IMR-90 (cell line): ENCODE data around the gene LINS1. TPM values are rescaled to one million over a fixed set of nuclear protein-coding genes. Genes with fewer than 3 reads are reported as not detected.
A peak's percentile ranks its signal among the peaks of the same experiment; 100 is the strongest.

Source experiments
- ATAC-seq: fragments of 200-7000 bp; cut with Tn5 transposase; 2 replicates; pipeline ENCODE4 v1.9.1; 2020; ENCODE audit warnings: low read depth, mild to moderate bottlenecking, moderate library complexity
- Bru-seq: library from RNA; stranded (reverse); fragments of 400-500 nt; gene quantifications from one replicate; lab custom pipeline; 2021; lab: Mats Ljungman, UMichigan
- BruChase-seq, 2 experiments: library from RNA; stranded (reverse); fragments of 400-500 nt; gene quantifications; one replicate each; lab custom pipeline; 2021; lab: Mats Ljungman, UMichigan
- BruUV-seq: library from RNA; stranded (reverse); fragments of 400-500 nt; replicated peaks from 2 replicates; lab custom pipeline; 2021; lab: Mats Ljungman, UMichigan
- CTCF ChIA-PET: fragments of 300-600 bp; formaldehyde crosslinking; extraction: SDS; loops from one replicate; lab custom pipeline; 2021; ENCODE audit warnings: antibody characterized with exemption; lab: Yijun Ruan, JAX
- POLR2A ChIA-PET: fragments of 300-600 bp; sonication (Branson Sonifier 250); formaldehyde crosslinking; loops from one replicate; lab custom pipeline; 2022; ENCODE audit warnings: antibody characterized with exemption; ENCODE audit not compliant: unreplicated experiment; lab: Charles Lee
- DNase-seq: peaks from one replicate; pipeline ENCODE4 v3.0.0; 2013
- H2AFZ ChIP-seq: replicated peaks from 2 replicates; pipeline ENCODE3; 2013; ENCODE audit warnings: low read length, mild to moderate bottlenecking; ENCODE audit not compliant: poor library complexity
- H2AK5ac ChIP-seq: 2 replicates; pipeline ENCODE4 v1.6.1; 2013; ENCODE audit warnings: low read depth, low read length, inconsistent platforms
- H2AK9ac ChIP-seq: replicated peaks from 2 replicates; pipeline ENCODE3; 2013; ENCODE audit warnings: mild to moderate bottlenecking, low read depth, low read length, moderate library complexity; ENCODE audit not compliant: poor library complexity
- H2BK120ac ChIP-seq: 2 replicates; pipeline ENCODE4 v1.6.1; 2013; ENCODE audit warnings: low read depth, low read length, inconsistent platforms
- H2BK15ac ChIP-seq: 3 replicates; pipeline ENCODE4 v1.6.1; 2013; ENCODE audit warnings: low read depth, low read length, inconsistent platforms
- H2BK20ac ChIP-seq: 2 replicates; pipeline ENCODE4 v1.6.1; 2013; ENCODE audit warnings: low read depth, mild to moderate bottlenecking, inconsistent platforms, low read length, moderate library complexity
- H2BK5ac ChIP-seq: 2 replicates; pipeline ENCODE4 v1.6.1; 2013; ENCODE audit warnings: mild to moderate bottlenecking, low read depth, low read length, inconsistent platforms; ENCODE audit not compliant: poor library complexity, severe bottlenecking
- H3K14ac ChIP-seq: replicated peaks from 2 replicates; pipeline ENCODE4 v1.6.1; 2013; ENCODE audit warnings: low read depth, low read length, inconsistent platforms
- H3K18ac ChIP-seq: 2 replicates; pipeline ENCODE4 v1.6.1; 2013; ENCODE audit warnings: low read depth, low read length, control low read depth
- H3K23ac ChIP-seq: 2 replicates; pipeline ENCODE4 v1.6.1; 2013; ENCODE audit warnings: low read depth, low read length, inconsistent platforms
- H3K27ac ChIP-seq: 2 replicates; pipeline ENCODE4 v1.5.1; 2013; ENCODE audit warnings: mild to moderate bottlenecking, control low read depth, low read length; ENCODE audit not compliant: insufficient read depth
- H3K27me3 ChIP-seq: 2 replicates; pipeline ENCODE4 v1.6.1; 2013; ENCODE audit warnings: low read length; ENCODE audit not compliant: control insufficient read depth, insufficient read depth
- H3K36me3 ChIP-seq: 2 replicates; pipeline ENCODE4 v1.6.1; 2013; ENCODE audit warnings: low read length, mixed read lengths; ENCODE audit not compliant: control insufficient read depth, insufficient read depth
- H3K4ac ChIP-seq: 2 replicates; pipeline ENCODE4 v1.6.1; 2013; ENCODE audit warnings: low read depth, low read length, inconsistent platforms
- H3K4me1 ChIP-seq: 2 replicates; pipeline ENCODE4 v1.6.1; 2013; ENCODE audit warnings: low read length, mixed read lengths; ENCODE audit not compliant: control insufficient read depth, insufficient read depth
- H3K4me2 ChIP-seq: 2 replicates; pipeline ENCODE4 v1.6.1; 2013; ENCODE audit warnings: low read depth, mild to moderate bottlenecking, control low read depth, low read length, moderate library complexity
- H3K4me3 ChIP-seq: 2 replicates; pipeline ENCODE4 v1.5.1; 2013; ENCODE audit warnings: low read depth, mild to moderate bottlenecking, control low read depth, low read length, moderate library complexity; ENCODE audit not compliant: insufficient read depth
- H3K56ac ChIP-seq: 2 replicates; pipeline ENCODE4 v1.6.1; 2013; ENCODE audit warnings: low read length, inconsistent platforms; ENCODE audit not compliant: insufficient read depth; ENCODE audit errors: extremely low read depth
- H3K79me1 ChIP-seq, 2 experiments: 2 replicates each; pipeline ENCODE4 v1.6.1; 2013; ENCODE audit warnings: low read length in 2 of 2, inconsistent platforms in 1 of 2, low read depth in 1 of 2
- H3K9ac ChIP-seq: 2 replicates; pipeline ENCODE4 v1.6.1; 2013; ENCODE audit warnings: low read depth, low read length, control low read depth
- H3K9me1 ChIP-seq: 2 replicates; pipeline ENCODE4 v1.6.1; 2013; ENCODE audit warnings: low read length, inconsistent platforms; ENCODE audit not compliant: insufficient read depth
- H3K9me3 ChIP-seq: 2 replicates; pipeline ENCODE4 v1.6.1; 2013; ENCODE audit warnings: low read length; ENCODE audit not compliant: control insufficient read depth, insufficient read depth
- H4K20me1 ChIP-seq: 2 replicates; pipeline ENCODE4 v1.6.1; 2013; ENCODE audit warnings: low read length, inconsistent platforms; ENCODE audit not compliant: insufficient read depth
- H4K5ac ChIP-seq: 2 replicates; pipeline ENCODE4 v1.6.1; 2013; ENCODE audit warnings: mild to moderate bottlenecking, low read depth, low read length, control low read depth
- H4K8ac ChIP-seq, 2 experiments: 2 replicates each; pipeline ENCODE4 v1.6.1; 2013; ENCODE audit warnings: low read depth in 2 of 2, low read length in 2 of 2, control low read depth in 1 of 2, inconsistent platforms in 1 of 2
- H4K91ac ChIP-seq: 2 replicates; pipeline ENCODE4 v1.6.1; 2013; ENCODE audit warnings: low read depth, low read length, inconsistent platforms; ENCODE audit not compliant: insufficient read depth
- CEBPB ChIP-seq: IDR thresholded peaks from 2 replicates; pipeline ENCODE4 v1.6.1; 2012; ENCODE audit warnings: low read depth, low read length, improper control_type of control experiment
- ELK1 ChIP-seq: fragments of 150-350 bp; IDR thresholded peaks from 2 replicates; pipeline ENCODE4 v1.6.1; 2016; ENCODE audit warnings: low read depth, mild to moderate bottlenecking, low read length, moderate library complexity, borderline replicate concordance
- FOS ChIP-seq: fragments of 150-350 bp; IDR thresholded peaks from 2 replicates; pipeline ENCODE4 v1.6.1; 2016; ENCODE audit warnings: low read depth, low read length
- MAFK ChIP-seq: IDR thresholded peaks from 2 replicates; pipeline ENCODE4 v1.6.1; 2012; ENCODE audit warnings: low read depth, low read length, improper control_type of control experiment
- MAZ ChIP-seq: IDR thresholded peaks from 2 replicates; pipeline ENCODE4 v1.6.1; 2012; ENCODE audit warnings: low read depth, mild to moderate bottlenecking, low read length, improper control_type of control experiment, moderate library complexity, borderline replicate concordance
- NFE2L2 ChIP-seq: fragments of 150-350 bp; IDR thresholded peaks from 2 replicates; pipeline ENCODE4 v1.6.1; 2016; ENCODE audit warnings: low read depth, mild to moderate bottlenecking, low read length
- POLR2A ChIP-seq: IDR thresholded peaks from 2 replicates; pipeline ENCODE4 v1.6.1; 2012; ENCODE audit warnings: mild to moderate bottlenecking, low read depth, low read length
- RFX5 ChIP-seq: IDR thresholded peaks from 2 replicates; pipeline ENCODE4 v1.8.0; 2012; ENCODE audit warnings: low read depth, mild to moderate bottlenecking, low read length, moderate library complexity
- SMC3 ChIP-seq: fragments of 150-350 bp; IDR thresholded peaks from 2 replicates; pipeline ENCODE4 v1.6.1; 2016; ENCODE audit warnings: low read depth, mild to moderate bottlenecking, antibody characterized with exemption, low read length, moderate library complexity
- USF2 ChIP-seq: fragments of 150-350 bp; IDR thresholded peaks from 2 replicates; pipeline ENCODE4 v1.6.1; 2017; ENCODE audit warnings: mild to moderate bottlenecking, antibody characterized with exemption, low read length, low read depth
- WGBS, 2 experiments: methylation state at CpG; one replicate each; pipeline versions ENCODE4 v1.1.5 to v1.1.7; 2013; ENCODE audit warnings: missing lambda C conversion rate in 2 of 2; ENCODE audit not compliant: insufficient read length in 1 of 2; ENCODE audit errors: extremely low coverage in 2 of 2; 5-methylcytosine and 5-hydroxymethylcytosine counted together
- dilution Hi-C: fragments of 300-500 bp; cut with HindIII; formaldehyde crosslinking; loops from one replicate; pipeline ENCODE4 v1.14.3; 2018; ENCODE audit warnings: low sequenced_read_pairs; ENCODE audit not compliant: unreplicated experiment
- in situ Hi-C: fragments of 300-500 bp; cut with MboI; formaldehyde crosslinking; loops from 3 replicates; pipeline ENCODE4 v1.14.3; 2019; ENCODE audit warnings: low sequenced_read_pairs, inconsistent platforms, mixed read lengths
- intact Hi-C: fragments of 100-400 bp; cut with micrococcal nuclease; formaldehyde crosslinking; loops from 2 replicates; pipeline ENCODE4 v1.10.0; 2022
- long read RNA-seq: library from polyadenylated mRNA; unstranded; transcript quantifications from one replicate; pipeline ENCODE4 v2.0.0, GENCODE V29; 2021; ENCODE audit not compliant: unreplicated experiment
- polyA plus RNA-seq, 3 experiments: library from polyadenylated mRNA; depleted of rRNA; stranded (reverse); fragments of >200 nt; gene quantifications; 2 replicates each; pipeline ENCODE4 v1.2.3, GENCODE V29; 2012; ENCODE audit warnings: low replicate concordance in 1 of 3
- total RNA-seq: library from RNA; depleted of rRNA; stranded (reverse); fragments of >200 nt; gene quantifications from 2 replicates; pipeline ENCODE4 v1.2.3, GENCODE V29; 2012; rRNA removed
- TF ChIP-seq, protein P1 (sequence below): conservative IDR thresholded peaks from 2 replicates; pipeline ENCODE4 v1.5.1; 2012; ENCODE audit warnings: mild to moderate bottlenecking, low read depth, low read length, improper control_type of control experiment

LINS1 gene
- 10.6 and 14.7 TPM in 2 replicates for total RNA-seq
- 6.4 and 6.9 TPM in 2 replicates for polyA plus RNA-seq (2012; rRNA removed)
- 0.99 and 1.4 TPM in 2 replicates for polyA plus RNA-seq (2012; cell fraction: cytosol; rRNA removed)
- polyA plus RNA-seq (2012; cell fraction: nucleus; rRNA removed; ENCODE audit: low replicate concordance): 5.6 and 24.3 TPM in 2 replicates
- Bru-seq, nascent RNA: percentile 53 among the genes with signal in this experiment
- BruChase-seq, experiment 1, labeled RNA remaining after a 6-hour chase: percentile 46 among the genes with signal in this experiment
- BruChase-seq, experiment 2, labeled RNA remaining after a 2-hour chase: percentile 52 among the genes with signal in this experiment
- long read RNA-seq, partial matches to known transcripts: 1 of 8 reads
- long read RNA-seq, other reads (novel, unspliced or antisense): 7 of 8 reads

DNA sequence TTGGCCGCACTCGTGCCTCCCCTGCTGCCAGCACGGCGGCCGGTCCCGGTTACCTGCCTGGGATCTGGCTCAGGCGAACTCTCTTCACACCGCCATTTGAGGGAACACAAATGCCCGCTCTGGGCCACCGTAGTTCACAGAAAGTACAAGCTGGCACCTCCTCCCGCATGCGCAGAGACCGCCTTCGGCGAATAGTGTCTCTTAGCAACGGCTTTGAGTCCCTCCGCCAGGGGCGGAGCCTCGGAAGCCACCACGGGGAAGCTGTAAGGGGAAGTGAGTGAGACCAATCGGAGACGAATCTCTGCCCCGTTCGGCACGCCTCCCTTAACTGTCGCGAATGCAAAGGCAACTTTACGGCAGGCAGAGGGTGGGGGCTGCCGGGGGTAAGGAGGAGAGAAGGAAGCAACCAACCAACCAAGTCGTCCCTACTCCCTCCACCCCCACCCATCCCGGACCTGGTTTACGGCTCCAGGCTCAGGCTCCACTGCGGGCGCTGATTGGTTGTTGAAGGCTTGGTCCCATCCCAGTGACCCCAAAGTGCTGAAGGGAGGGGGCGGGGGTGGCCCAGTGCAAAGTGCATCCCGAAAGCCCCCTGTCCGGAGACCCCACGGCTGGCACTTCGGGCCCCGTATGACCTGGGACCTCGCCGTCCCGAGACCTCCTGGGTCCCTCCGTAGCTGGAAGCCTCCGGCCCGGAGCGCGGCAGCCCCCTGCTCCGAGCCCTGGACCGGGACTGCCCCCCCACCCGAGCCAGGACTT, at the start of gene LINS1, which contains the start of gene ASB7:
Gene LINS1 (minus strand): TSS at position 121 of the 759 bp plus-strand sequence. CDS start 21,342 bp downstream, outside the sequence.
Gene ASB7 (plus strand): TSS at position 526 of the 759 bp plus-strand sequence. CDS start 9,628 bp downstream, outside the sequence.
- no peaks in the 10 kb centered on the region for H3K9me3 ChIP-seq
- peak within 1 kb of the TSS; percentile 73 for H3K56ac ChIP-seq
- ChIA-PET CTCF (interaction anchor here (1.4 kb wide), 1 partner anchor 252 kb away, joined by 3 read pairs; no protein-coding TSS in a partner anchor), POLR2A (no interaction called here)
- peaks cover 12 to 46% of the 10 kb centered on the region in 2 experiments; a peak in 3 of 4 replicates for H3K79me1 ChIP-seq
- no peak within 1 kb of the TSS for H2BK20ac ChIP-seq
- peak within 1 kb of the TSS; percentile 12; the same call in 1 of the 2 replicates for H4K91ac ChIP-seq
- 0% methylated on average over 11 of the region's 51 CpGs; no CpG with 5 or more reads in 1 of the 2 experiments for WGBS, 2 experiments
- BruUV-seq: no TSS peak
- H2BK120ac ChIP-seq: peak within 1 kb of the TSS; percentile 70
- peak within 1 kb of the TSS; percentile 91 for H2AK9ac ChIP-seq
- peak within 1 kb of the TSS; percentile 62 for H2AK5ac ChIP-seq
- H3K4me1 ChIP-seq: no peaks in the 10 kb centered on the region
- no peaks in the 10 kb centered on the region for H3K27me3 ChIP-seq
- peak within 1 kb of the TSS; percentile 74 for H3K4ac ChIP-seq
- in situ Hi-C loops (no loop called here), intact Hi-C loops (loop anchor here (1.0 to 2.0 kb wide), 2 partner anchors 252 to 673 kb away; no protein-coding TSS in a partner anchor), dilution Hi-C loops (no loop called here)
- no peak within 1 kb of the TSS; the same call in 2 of the 3 replicates for H2BK15ac ChIP-seq
- peak within 1 kb of the TSS; percentile 60 to 82; a peak in 3 of 4 replicates for H4K8ac ChIP-seq
- peak within 1 kb of the TSS; percentile 82 for H3K4me3 ChIP-seq
- peak within 1 kb of the TSS; percentile 89 for H3K14ac ChIP-seq
- peaks cover 3% of the 10 kb centered on the region; the same call in 1 of the 2 replicates for H3K9me1 ChIP-seq
- H4K5ac ChIP-seq: peak within 1 kb of the TSS; percentile 13; the same call in 1 of the 2 replicates
- peak within 1 kb of the TSS; percentile 96 for H2AFZ ChIP-seq
- ATAC-seq (peak; percentile 96), DNase-seq (peak; percentile 100)
- peak within 1 kb of the TSS; percentile 85 for H3K23ac ChIP-seq
- H3K9ac ChIP-seq: peak within 1 kb of the TSS; percentile 91
- H3K27ac ChIP-seq: peak within 1 kb of the TSS; percentile 71
- H3K36me3 ChIP-seq: no peaks in the 10 kb centered on the region
- H4K20me1 ChIP-seq: peaks cover 6% of the 10 kb centered on the region; the same call in 1 of the 2 replicates
- no peak within 1 kb of the TSS for H3K18ac ChIP-seq
- H2BK5ac ChIP-seq: peak within 1 kb of the TSS; percentile 41
- peak within 1 kb of the TSS; percentile 87 for H3K4me2 ChIP-seq
- TF ChIP-seq MAZ (peak; percentile 100), CEBPB (no peak), ELK1 (no peak), USF2 (peak; percentile 24; the same call in 1 of the 2 replicates), SMC3 (no peak), POLR2A (no peak), NFE2L2 (no peak), FOS (no peak), MAFK (no peak; the same call in 1 of the 2 replicates), RFX5 (no peak)
- TF ChIP-seq, protein P1, sequence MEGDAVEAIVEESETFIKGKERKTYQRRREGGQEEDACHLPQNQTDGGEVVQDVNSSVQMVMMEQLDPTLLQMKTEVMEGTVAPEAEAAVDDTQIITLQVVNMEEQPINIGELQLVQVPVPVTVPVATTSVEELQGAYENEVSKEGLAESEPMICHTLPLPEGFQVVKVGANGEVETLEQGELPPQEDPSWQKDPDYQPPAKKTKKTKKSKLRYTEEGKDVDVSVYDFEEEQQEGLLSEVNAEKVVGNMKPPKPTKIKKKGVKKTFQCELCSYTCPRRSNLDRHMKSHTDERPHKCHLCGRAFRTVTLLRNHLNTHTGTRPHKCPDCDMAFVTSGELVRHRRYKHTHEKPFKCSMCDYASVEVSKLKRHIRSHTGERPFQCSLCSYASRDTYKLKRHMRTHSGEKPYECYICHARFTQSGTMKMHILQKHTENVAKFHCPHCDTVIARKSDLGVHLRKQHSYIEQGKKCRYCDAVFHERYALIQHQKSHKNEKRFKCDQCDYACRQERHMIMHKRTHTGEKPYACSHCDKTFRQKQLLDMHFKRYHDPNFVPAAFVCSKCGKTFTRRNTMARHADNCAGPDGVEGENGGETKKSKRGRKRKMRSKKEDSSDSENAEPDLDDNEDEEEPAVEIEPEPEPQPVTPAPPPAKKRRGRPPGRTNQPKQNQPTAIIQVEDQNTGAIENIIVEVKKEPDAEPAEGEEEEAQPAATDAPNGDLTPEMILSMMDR: no peak
